Mesendoderm (in vitro differentiated cells): ENCODE data around the gene TPR.
A peak's percentile ranks its signal among the peaks of the same experiment; 100 is the strongest.

Experiments used
- DNase-seq: peaks from one replicate; pipeline ENCODE4 v3.0.0; 2013
- H2AK5ac ChIP-seq: 2 replicates; pipeline ENCODE4 v1.6.1; 2013; ENCODE audit warnings: low read length, inconsistent platforms
- H2BK120ac ChIP-seq: 2 replicates; pipeline ENCODE4 v1.6.1; 2013; ENCODE audit warnings: low read depth, mild to moderate bottlenecking, low read length, moderate library complexity, mixed read lengths
- H2BK15ac ChIP-seq: replicated peaks from 2 replicates; pipeline ENCODE4 v1.6.1; 2013; ENCODE audit warnings: low read depth, mild to moderate bottlenecking, moderate library complexity
- H2BK5ac ChIP-seq: 2 replicates; pipeline ENCODE4 v1.6.1; 2013; ENCODE audit warnings: low read length, inconsistent platforms
- H3K18ac ChIP-seq: 2 replicates; pipeline ENCODE4 v1.6.1; 2013; ENCODE audit warnings: mild to moderate bottlenecking, low read length, mixed read lengths
- H3K23ac ChIP-seq: one replicate; pipeline ENCODE4 v1.6.1; 2013; ENCODE audit warnings: low read length
- H3K27ac ChIP-seq: 2 replicates; pipeline ENCODE4 v1.5.1; 2013; ENCODE audit warnings: low read depth, mild to moderate bottlenecking, inconsistent platforms, low read length, moderate library complexity
- H3K27me3 ChIP-seq: 2 replicates; pipeline ENCODE4 v1.6.1; 2013; ENCODE audit warnings: low read length, control low read depth, mild to moderate bottlenecking, inconsistent platforms; ENCODE audit not compliant: insufficient read depth, poor library complexity
- H3K36me3 ChIP-seq: 2 replicates; pipeline ENCODE4 v1.6.1; 2013; ENCODE audit warnings: low read length, inconsistent platforms; ENCODE audit not compliant: control insufficient read depth, insufficient read depth
- H3K4ac ChIP-seq: one replicate; pipeline ENCODE4 v1.6.1; 2013; ENCODE audit warnings: low read depth, mild to moderate bottlenecking, low read length, moderate library complexity
- H3K4me1 ChIP-seq: 2 replicates; pipeline ENCODE4 v1.6.1; 2013; ENCODE audit warnings: low read depth, low read length, inconsistent platforms; ENCODE audit not compliant: control insufficient read depth
- H3K4me2 ChIP-seq: 2 replicates; pipeline ENCODE4 v1.6.1; 2013; ENCODE audit warnings: low read length
- H3K4me3 ChIP-seq: 2 replicates; pipeline ENCODE4 v1.5.1; 2013; ENCODE audit warnings: mild to moderate bottlenecking, low read length
- H3K56ac ChIP-seq: one replicate; pipeline ENCODE4 v1.6.1; 2013; ENCODE audit warnings: low read length
- H3K79me1 ChIP-seq: 2 replicates; pipeline ENCODE4 v1.6.1; 2013; ENCODE audit warnings: low read length, inconsistent platforms
- H3K79me2 ChIP-seq: 2 replicates; pipeline ENCODE4 v1.6.1; 2013; ENCODE audit warnings: mild to moderate bottlenecking, low read length; ENCODE audit not compliant: control insufficient read depth, insufficient read depth
- H3K9ac ChIP-seq: 2 replicates; pipeline ENCODE4 v1.6.1; 2013; ENCODE audit warnings: low read length, inconsistent platforms
- H4K5ac ChIP-seq: one replicate; pipeline ENCODE4 v1.6.1; 2013; ENCODE audit warnings: low read length
- H4K8ac ChIP-seq: one replicate; pipeline ENCODE4 v1.6.1; 2013; ENCODE audit warnings: low read depth, mild to moderate bottlenecking, control low read depth, low read length, moderate library complexity
- WGBS: extraction: QIAGEN DNeasy Blood & Tissue Kit; methylation state at CpG from one replicate; pipeline ENCODE4 v1.1.7; 2013; ENCODE audit warnings: low lambda C conversion rate, missing lambda C conversion rate; ENCODE audit not compliant: insufficient coverage; ENCODE audit errors: extremely low coverage; 5-methylcytosine and 5-hydroxymethylcytosine counted together

Gene TPR

DNA sequence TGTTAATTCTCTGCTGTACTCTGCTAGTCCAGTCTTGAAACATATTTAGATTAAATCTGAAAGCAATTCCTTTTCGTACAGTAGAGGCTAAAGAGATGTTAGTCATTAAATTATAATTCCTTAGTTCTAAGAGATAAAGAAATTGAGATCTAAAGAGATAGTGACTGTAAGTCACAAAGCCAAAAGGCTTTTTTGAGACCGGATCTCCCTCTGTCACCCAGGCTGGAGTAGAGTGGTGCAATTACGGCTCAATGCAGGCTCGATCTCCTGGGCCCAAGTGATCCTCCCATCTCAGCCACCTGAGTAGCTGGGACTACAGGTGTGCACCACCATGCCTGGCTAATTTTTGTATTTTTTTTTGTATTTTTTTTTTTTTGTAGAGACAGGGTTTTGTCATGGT, 64.7 kb downstream of the TPR start:
- no CpG with 5 or more reads among the region's 4 CpGs for WGBS
- Histone ChIP-seq H3K36me3 (no peaks in the 10 kb centered on the region), H3K18ac (no peak overlapping the region), H3K4me3 (no peak overlapping the region), H4K8ac (no peak overlapping the region), H2BK15ac (no peak overlapping the region), H3K23ac (no peak overlapping the region), H3K56ac (no peak overlapping the region), H3K4me1 (no peaks in the 10 kb centered on the region), H2AK5ac (no peak overlapping the region), H3K27me3 (no peaks in the 10 kb centered on the region), H3K4ac (no peak overlapping the region), H4K5ac (no peak overlapping the region), H3K79me1 (no peaks in the 10 kb centered on the region), H3K27ac (no peak overlapping the region), H3K9ac (no peak overlapping the region), H3K4me2 (no peak overlapping the region), H3K79me2 (no peaks in the 10 kb centered on the region), H2BK5ac (no peak overlapping the region), H2BK120ac (no peak overlapping the region)
- DNase-seq = no peak

DNA sequence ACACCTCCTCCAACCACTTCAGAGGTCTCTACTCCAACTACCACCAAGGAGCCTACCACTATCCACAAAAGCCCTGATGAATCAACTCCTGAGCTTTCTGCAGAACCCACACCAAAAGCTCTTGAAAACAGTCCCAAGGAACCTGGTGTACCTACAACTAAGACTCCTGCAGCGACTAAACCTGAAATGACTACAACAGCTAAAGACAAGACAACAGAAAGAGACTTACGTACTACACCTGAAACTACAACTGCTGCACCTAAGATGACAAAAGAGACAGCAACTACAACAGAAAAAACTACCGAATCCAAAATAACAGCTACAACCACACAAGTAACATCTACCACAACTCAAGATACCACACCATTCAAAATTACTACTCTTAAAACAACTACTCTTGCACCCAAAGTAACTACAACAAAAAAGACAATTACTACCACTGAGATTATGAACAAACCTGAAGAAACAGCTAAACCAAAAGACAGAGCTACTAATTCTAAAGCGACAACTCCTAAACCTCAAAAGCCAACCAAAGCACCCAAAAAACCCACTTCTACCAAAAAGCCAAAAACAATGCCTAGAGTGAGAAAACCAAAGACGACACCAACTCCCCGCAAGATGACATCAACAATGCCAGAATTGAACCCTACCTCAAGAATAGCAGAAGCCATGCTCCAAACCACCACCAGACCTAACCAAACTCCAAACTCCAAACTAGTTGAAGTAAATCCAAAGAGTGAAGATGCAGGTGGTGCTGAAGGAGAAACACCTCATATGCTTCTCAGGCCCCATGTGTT, 66.6 kb downstream of the TPR start:
- Histone ChIP-seq H4K5ac (no peak overlapping the region), H4K8ac (no peak overlapping the region), H2BK120ac (no peak overlapping the region), H3K56ac (no peak overlapping the region), H2BK15ac (no peak overlapping the region), H2BK5ac (no peak overlapping the region), H3K23ac (no peak overlapping the region), H2AK5ac (no peak overlapping the region), H3K27me3 (no peaks in the 10 kb centered on the region), H3K79me1 (no peaks in the 10 kb centered on the region), H3K4me2 (no peak overlapping the region), H3K18ac (no peak overlapping the region), H3K4me3 (no peak overlapping the region), H3K27ac (no peak overlapping the region), H3K4ac (no peak overlapping the region), H3K79me2 (no peaks in the 10 kb centered on the region), H3K36me3 (no peaks in the 10 kb centered on the region), H3K9ac (no peak overlapping the region), H3K4me1 (no peaks in the 10 kb centered on the region)
- DNase-seq = no peak
- no CpG with 5 or more reads among the region's 6 CpGs for WGBS

DNA sequence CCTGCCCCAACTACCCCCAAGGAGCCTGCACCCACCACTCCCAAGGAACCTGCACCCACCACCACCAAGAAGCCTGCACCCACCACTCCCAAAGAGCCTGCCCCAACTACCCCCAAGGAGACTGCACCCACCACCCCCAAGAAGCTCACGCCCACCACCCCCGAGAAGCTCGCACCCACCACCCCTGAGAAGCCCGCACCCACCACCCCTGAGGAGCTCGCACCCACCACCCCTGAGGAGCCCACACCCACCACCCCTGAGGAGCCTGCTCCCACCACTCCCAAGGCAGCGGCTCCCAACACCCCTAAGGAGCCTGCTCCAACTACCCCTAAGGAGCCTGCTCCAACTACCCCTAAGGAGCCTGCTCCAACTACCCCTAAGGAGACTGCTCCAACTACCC, 67.6 kb downstream of the TPR start:
- no peak overlapping the region for H3K27ac ChIP-seq
- no peaks in the 10 kb centered on the region for H3K27me3 ChIP-seq
- H2AK5ac ChIP-seq = no peak overlapping the region
- H3K4me3 ChIP-seq = no peak overlapping the region
- no peak overlapping the region for H2BK15ac ChIP-seq
- WGBS = no CpG with 5 or more reads among the region's 6 CpGs
- no peaks in the 10 kb centered on the region for H3K79me2 ChIP-seq
- H3K56ac ChIP-seq = no peak overlapping the region
- no peak overlapping the region for H2BK120ac ChIP-seq
- H3K4me1 ChIP-seq = no peaks in the 10 kb centered on the region
- no peak overlapping the region for H3K23ac ChIP-seq
- no peak overlapping the region for H2BK5ac ChIP-seq
- no peak overlapping the region for H4K5ac ChIP-seq
- no peaks in the 10 kb centered on the region for H3K36me3 ChIP-seq
- no peak overlapping the region for H3K4me2 ChIP-seq
- DNase-seq = no peak
- no peak overlapping the region for H4K8ac ChIP-seq
- no peak overlapping the region for H3K18ac ChIP-seq
- no peak overlapping the region for H3K4ac ChIP-seq
- no peak overlapping the region for H3K9ac ChIP-seq
- no peaks in the 10 kb centered on the region for H3K79me1 ChIP-seq

DNA sequence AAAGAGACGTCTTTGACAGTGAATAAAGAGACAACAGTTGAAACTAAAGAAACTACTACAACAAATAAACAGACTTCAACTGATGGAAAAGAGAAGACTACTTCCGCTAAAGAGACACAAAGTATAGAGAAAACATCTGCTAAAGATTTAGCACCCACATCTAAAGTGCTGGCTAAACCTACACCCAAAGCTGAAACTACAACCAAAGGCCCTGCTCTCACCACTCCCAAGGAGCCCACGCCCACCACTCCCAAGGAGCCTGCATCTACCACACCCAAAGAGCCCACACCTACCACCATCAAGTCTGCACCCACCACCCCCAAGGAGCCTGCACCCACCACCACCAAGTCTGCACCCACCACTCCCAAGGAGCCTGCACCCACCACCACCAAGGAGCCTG, 68.5 kb downstream of the TPR start:
- Histone ChIP-seq H3K4me1 (no peaks in the 10 kb centered on the region), H2BK15ac (no peak overlapping the region), H3K18ac (no peak overlapping the region), H3K56ac (no peak overlapping the region), H3K36me3 (no peaks in the 10 kb centered on the region), H3K79me1 (no peaks in the 10 kb centered on the region), H4K5ac (no peak overlapping the region), H3K4ac (no peak overlapping the region), H3K27me3 (no peaks in the 10 kb centered on the region), H3K23ac (no peak overlapping the region), H3K9ac (no peak overlapping the region), H3K4me3 (no peak overlapping the region), H4K8ac (no peak overlapping the region), H2BK5ac (no peak overlapping the region), H3K79me2 (no peaks in the 10 kb centered on the region), H3K27ac (no peak overlapping the region), H2AK5ac (no peak overlapping the region), H3K4me2 (no peak overlapping the region), H2BK120ac (no peak overlapping the region)
- DNase-seq = no peak
- no CpG with 5 or more reads among the region's 3 CpGs for WGBS

DNA sequence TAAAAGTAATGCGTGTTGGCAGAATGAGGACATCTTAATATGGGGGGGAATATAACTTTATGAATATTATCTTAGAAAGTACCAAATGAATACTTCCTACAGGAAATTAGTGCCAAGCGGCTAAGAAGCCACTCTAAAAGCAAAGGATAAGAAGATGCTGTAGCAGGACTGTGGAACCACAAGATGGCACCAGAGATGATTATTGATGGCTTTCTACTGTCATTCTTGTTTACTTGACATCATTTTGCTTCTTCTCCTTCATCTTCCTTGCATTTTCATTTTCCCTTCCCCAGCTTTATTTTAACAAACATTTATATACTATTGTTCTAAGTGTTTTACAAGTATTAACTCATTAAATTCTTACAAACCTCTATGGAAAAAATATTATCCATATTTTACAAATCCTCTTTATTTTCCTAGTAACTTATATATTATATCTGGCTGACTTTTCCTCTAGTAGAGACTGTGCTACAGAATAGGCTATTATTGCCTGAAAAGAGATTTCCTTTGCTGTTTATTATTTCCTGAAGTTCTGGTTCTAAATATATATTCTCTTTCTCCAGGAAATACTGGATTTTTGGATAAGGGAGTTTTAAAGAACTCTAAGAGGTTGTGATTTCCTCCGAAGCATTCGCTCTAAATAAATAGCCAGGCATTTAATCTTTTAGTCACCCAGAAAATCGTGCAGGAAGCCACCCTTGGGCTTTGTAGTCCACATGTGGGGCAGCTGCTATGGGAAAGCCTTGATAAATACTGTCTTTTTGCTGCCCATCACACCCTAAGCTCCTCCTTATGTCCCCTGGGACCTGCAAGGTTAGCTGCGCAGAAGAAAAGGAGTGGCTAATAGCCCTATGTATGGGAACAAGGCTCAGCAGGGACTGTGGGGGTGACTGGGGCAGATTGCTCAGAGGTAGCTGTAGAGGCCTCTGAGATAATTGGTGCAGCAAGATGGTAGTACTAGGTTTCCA, 69.8 kb downstream of the TPR start:
- Histone ChIP-seq H2AK5ac (no peak overlapping the region), H3K27me3 (no peaks in the 10 kb centered on the region), H3K9ac (no peak overlapping the region), H3K18ac (no peak overlapping the region), H4K5ac (no peak overlapping the region), H3K4ac (no peak overlapping the region), H3K23ac (no peak overlapping the region), H3K56ac (no peak overlapping the region), H3K79me1 (no peaks in the 10 kb centered on the region), H3K36me3 (no peaks in the 10 kb centered on the region), H3K4me3 (no peak overlapping the region), H4K8ac (no peak overlapping the region), H2BK120ac (no peak overlapping the region), H3K4me1 (no peaks in the 10 kb centered on the region), H3K27ac (no peak overlapping the region), H3K4me2 (no peak overlapping the region), H3K79me2 (no peaks in the 10 kb centered on the region), H2BK5ac (no peak overlapping the region), H2BK15ac (no peak overlapping the region)
- WGBS = no CpG with 5 or more reads among the region's 6 CpGs
- peak; percentile 51 for DNase-seq
